HG03064 (cell line): Measurements from ENCODE around the gene C6orf132.
"Not testable (repeated sequence)": the region's sequence is repeated elsewhere in the genome, so short reads cannot be mapped to it uniquely, and the experiment has no call there.

ENCODE experiments used
- ATAC-seq: cut with Tn5 transposase; IDR thresholded peaks from one replicate; pipeline ENCODE4 v1.9.1; 2021; ENCODE audit warnings: low read depth; ENCODE audit not compliant: unreplicated experiment

Gene C6orf132

GRCh38 chr6:42142118-42142835 is at the start of gene C6orf132:
TSS of gene C6orf132 (minus strand) at chr6:42142620. CDS start at chr6:42142444, 176 bp downstream.
- ATAC-seq = no peak

- ATAC-seq = no peak
Observed at GRCh38 chr6:42190554-42191183, 48.2 kb upstream of the C6orf132 start.

DNA sequence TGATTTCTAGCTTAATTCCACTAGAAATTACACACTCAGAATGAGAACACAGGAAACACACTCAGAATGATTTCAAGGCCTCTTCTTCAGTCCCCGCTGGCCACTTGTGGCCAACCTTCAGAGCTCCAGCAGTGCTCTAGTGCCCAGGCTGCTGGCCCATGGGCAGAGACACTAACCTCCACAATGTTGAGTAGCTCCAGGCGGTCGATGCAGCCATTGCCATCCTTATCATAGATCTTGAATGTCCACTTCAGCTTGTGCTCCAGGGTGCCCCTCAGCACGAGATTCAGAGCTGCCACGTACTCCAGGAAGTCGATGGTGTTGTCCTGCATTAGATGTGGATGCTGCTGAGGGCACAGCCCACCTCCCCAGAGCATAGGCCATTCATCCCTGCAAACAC is 46.0 kb upstream of the C6orf132 start:
- ATAC-seq = no peak

- ATAC-seq = no peak
Observed at GRCh38 chr6:42185597-42185996, 43.2 kb upstream of the C6orf132 start.

GRCh38 chr6:42184475-42184874 is 42.1 kb upstream of the C6orf132 start:
- ATAC-seq = no peak

DNA sequence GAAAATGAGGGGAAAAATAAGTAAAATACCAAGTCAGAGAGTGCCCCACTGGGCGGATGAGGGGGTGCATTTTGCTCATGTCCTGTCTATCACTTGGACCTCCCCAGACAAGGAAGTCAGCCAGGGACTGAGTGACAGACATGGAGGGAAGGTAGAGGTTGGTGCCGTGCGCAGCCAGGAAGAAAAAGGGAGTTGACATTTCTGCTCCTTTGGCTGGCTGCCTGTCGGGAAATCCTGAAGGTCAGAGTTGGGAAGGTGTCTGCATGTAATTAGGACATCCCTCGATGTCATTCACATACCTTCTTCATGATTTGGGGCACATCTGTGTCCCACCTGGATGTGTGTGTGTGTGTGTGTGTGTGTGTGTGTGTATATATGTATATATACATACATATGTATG is 39.7 kb upstream of the C6orf132 start:
- ATAC-seq = no peak

GRCh38 chr6:42179945-42180313 is 37.5 kb upstream of the C6orf132 start:
- ATAC-seq = no peak

DNA sequence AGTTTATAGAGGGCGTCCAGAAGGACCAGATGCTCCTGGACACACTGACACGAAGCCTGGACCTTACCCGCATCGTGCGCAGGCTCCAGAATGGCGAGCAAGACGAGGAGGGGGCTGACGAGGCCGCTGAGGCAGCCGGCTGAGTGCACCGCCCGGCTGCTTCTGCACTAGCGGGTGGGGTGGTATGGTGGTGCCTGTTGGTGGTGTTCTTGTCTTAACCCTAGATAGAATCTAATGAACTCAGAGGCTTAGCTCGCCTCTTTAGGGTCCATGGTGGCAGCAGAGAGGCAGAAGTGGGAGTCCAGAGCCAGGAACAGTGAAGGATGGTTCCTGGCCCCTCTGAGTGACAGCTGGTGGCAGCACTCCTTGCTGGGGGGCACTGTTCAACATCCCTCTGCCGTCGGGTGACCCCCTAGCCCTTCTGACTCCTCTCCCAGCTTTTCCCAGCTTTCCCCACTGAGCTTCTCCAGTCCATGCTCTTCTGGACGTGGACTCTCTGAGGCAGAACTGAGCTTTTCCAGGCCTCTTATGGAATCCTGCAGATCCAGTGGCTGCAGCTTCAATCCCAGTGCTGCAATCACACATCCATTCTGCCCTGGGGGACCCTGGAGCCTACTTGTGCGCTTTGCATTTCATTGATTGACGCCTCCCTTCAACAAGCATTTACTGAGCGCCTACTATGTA is 37.0 kb upstream of the C6orf132 start:
- no peak for ATAC-seq

GRCh38 chr6:42177514-42178364 is 35.3 kb upstream of the C6orf132 start:
- ATAC-seq = no peak

GRCh38 chr6:42176981-42177380 is 34.6 kb upstream of the C6orf132 start:
- no peak for ATAC-seq

DNA sequence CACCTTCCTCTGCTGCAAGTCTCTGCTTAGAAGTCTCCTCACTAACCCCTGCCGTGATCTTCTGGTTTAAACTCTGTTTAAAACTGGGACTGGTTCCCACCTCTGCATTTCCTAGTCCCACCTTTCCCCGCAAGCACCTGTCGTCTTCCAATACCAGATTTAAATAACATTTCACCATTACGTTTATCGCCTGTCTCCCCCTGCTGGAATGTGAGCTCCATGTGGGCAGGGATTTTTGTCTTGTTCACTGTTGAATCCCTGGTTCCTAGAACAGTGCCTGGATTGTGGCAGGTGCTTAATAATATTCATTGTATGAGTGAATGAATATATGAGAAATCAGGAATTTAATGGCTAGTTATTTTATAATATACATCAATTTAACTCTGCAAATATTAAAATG is 33.4 kb upstream of the C6orf132 start:
- ATAC-seq = no peak

- ATAC-seq = no peak
Observed at GRCh38 chr6:42173101-42173500, 30.7 kb upstream of the C6orf132 start, which contains the start of gene GUCA1A. TSS of gene GUCA1A (plus strand) at chr6:42173364. CDS start at chr6:42173614, 250 bp downstream.

DNA sequence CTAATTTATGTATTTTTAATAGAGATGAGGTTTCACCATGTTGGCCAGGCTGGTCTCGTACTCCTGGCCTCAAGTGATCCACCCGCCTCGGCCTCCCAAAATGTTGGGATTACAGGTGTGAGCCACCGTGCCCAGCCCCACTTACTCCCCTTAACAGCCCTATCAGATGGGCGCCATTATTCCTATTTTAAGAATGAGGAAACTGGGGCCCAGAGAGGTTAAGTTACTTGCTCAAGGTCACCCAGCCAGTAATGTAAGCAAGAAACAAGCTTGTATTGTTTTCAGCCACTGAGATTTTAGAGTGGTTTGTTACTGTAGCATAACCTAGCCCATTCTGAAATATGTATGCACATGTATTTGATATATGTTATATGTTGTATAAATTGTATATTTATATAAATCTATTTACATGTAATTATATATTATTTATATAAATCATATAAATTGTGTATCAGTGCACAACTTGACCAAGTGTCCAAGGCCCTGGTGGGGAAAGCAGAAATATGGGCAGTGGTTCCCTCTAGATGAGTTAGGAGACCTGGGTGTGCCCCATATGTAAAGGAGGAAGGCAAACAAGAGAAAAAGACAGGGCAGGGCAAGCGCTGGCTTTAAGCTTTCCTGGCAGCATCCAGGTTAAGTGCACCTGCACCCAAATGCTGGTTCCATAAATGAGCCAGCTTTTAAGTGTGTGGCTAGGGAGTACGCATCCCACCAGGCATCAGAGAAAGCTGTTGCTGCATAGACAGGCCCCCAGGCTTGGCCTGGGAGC is 29.6 kb upstream of the C6orf132 start:
- no peak for ATAC-seq

DNA sequence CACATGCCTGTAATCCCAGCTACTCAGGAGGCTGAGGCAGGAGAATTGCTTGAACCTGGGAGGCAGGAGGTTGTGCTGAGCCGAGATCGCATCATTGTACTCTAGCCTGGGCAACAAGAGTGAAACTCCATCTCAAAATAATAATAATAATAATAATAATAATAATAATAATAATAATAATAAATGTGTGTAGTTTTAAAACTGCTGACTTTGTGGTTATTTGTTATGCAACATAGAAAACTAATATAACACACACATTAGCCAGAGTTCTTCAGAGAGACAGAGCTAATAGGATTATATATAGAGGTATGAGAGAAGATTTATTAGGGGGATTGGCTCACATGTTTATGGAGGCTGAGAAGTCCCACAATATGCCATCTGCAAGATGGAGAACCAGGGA is 27.4 kb upstream of the C6orf132 start:
- ATAC-seq = not testable (repeated sequence)

- no peak for ATAC-seq
Observed at GRCh38 chr6:42168650-42169049, 26.2 kb upstream of the C6orf132 start.

DNA sequence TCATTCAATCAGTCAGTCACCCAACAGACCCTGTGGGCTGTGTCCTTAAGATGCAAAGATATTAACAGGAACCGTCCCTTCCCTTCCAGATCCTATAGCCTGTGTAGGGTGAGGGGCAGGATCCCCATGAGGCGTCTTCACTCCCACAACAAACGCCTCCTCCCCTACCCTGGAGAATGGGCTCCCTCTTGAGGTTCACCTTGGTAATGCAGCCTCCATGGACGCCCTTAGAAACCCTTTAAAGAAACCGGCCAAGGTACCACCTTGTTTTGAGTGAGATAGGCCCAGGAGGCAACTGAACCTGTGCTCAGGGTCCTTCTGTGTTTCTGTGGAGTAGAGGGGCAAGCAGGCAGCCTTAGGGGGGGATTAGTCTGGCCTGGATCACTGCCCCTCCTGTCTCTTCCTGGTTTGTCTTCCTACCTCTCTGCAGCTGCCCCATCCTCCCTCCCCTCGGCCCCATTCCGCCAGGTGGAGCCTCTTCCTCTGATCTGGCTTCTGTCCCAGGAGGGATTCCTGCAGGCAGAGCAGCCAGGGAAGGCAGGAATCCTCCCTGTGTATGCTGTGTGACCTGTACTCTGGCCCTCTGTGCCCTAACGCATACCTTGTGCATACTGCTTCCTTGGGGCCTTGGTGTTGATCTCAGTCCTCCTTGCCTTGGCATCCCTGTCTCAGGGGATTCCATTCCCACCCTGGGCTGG is 24.2 kb upstream of the C6orf132 start:
- ATAC-seq = no peak

- no peak for ATAC-seq
Observed at GRCh38 chr6:42165016-42165415, 22.6 kb upstream of the C6orf132 start.

- ATAC-seq = no peak
Observed at GRCh38 chr6:42163981-42164380, 21.6 kb upstream of the C6orf132 start.

GRCh38 chr6:42162812-42163211 is 20.4 kb upstream of the C6orf132 start:
- ATAC-seq = no peak
